KBM-7 (cell line): ENCODE measurements around the gene NLRP14.
A peak's percentile ranks its signal among the peaks of the same experiment; 100 is the strongest.

Experiments
- DNase-seq: peaks from one replicate; pipeline ENCODE4 v3.0.0-alpha.2; 2015
- in situ Hi-C: fragments of 300-500 bp; cut with MboI; formaldehyde crosslinking; loops from 2 replicates; pipeline ENCODE4 v1.14.3; 2020; ENCODE audit warnings: low sequenced_read_pairs, low pct_unique_long_range_greater_than_20kb, mixed read lengths

The NLRP14 gene, protein sequence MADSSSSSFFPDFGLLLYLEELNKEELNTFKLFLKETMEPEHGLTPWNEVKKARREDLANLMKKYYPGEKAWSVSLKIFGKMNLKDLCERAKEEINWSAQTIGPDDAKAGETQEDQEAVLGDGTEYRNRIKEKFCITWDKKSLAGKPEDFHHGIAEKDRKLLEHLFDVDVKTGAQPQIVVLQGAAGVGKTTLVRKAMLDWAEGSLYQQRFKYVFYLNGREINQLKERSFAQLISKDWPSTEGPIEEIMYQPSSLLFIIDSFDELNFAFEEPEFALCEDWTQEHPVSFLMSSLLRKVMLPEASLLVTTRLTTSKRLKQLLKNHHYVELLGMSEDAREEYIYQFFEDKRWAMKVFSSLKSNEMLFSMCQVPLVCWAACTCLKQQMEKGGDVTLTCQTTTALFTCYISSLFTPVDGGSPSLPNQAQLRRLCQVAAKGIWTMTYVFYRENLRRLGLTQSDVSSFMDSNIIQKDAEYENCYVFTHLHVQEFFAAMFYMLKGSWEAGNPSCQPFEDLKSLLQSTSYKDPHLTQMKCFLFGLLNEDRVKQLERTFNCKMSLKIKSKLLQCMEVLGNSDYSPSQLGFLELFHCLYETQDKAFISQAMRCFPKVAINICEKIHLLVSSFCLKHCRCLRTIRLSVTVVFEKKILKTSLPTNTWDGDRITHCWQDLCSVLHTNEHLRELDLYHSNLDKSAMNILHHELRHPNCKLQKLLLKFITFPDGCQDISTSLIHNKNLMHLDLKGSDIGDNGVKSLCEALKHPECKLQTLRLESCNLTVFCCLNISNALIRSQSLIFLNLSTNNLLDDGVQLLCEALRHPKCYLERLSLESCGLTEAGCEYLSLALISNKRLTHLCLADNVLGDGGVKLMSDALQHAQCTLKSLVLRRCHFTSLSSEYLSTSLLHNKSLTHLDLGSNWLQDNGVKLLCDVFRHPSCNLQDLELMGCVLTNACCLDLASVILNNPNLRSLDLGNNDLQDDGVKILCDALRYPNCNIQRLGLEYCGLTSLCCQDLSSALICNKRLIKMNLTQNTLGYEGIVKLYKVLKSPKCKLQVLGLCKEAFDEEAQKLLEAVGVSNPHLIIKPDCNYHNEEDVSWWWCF

DNA sequence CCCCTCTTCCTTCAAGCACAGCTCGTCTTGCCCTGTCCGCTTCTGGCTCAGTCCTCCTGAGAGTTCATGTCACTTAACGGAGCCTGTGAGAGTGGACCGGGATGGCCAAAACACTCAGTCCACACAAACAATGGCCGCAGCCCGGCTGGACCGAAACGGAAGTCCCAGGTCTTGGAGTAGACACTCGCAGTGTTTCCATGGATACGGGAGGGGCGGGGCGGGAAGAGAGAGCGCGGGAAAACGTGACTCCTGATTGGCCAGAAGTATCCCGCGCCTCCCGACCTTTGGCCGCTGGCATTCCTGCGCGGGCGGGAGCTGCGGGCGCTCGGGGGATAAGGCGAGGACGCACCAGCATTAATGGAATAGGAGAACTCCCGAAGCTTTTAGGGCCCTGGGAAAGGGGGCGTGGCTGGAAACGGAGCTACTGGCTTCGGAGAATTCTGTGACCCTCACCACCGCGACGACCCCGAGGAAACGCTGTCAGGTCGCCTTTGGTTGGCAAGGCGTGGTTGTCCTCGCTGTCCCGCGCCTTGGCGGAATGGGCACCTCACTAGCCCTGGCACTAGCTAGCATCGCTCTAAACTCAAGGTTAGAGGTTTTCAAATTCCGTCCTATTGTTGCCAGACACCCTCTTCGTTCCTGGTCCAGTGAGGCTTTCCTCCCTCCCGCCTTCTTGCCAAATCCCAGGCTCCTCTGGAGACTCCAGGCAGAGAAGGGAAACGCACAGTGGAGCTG lies at the start of gene NLRP14, which contains the start of gene ZNF214:
NLRP14 (plus strand) TSS at position 297 of the 735 bp plus-strand sequence. CDS start 18,108 bp downstream, outside the sequence.
ZNF214 (minus strand) TSS at position 164 of the 735 bp plus-strand sequence. CDS start 17,511 bp downstream, outside the sequence.
- DNase-seq: no peak
- in situ Hi-C loops: no loop called here

DNA sequence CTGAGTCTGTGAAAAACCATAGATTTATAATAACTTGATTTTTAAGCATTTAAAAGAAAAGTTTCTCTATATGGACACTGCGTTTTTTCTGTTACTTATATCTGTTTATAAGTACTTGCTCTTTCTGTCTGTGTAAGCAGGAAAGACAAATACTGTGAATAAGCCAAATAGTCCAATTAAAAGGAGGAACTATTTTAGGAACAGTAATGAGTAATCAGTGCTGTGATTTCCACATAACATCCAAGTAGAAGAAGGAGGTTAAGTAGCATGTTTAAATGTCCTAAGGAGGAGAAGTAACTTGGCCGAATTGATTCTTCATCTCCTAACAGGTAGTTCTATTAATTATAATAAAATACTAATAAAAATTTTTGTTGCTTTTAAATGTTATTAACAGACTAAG lies 40.9 kb upstream of the NLRP14 start:
- DNase-seq: no peak
- in situ Hi-C loops: no loop called here

DNA sequence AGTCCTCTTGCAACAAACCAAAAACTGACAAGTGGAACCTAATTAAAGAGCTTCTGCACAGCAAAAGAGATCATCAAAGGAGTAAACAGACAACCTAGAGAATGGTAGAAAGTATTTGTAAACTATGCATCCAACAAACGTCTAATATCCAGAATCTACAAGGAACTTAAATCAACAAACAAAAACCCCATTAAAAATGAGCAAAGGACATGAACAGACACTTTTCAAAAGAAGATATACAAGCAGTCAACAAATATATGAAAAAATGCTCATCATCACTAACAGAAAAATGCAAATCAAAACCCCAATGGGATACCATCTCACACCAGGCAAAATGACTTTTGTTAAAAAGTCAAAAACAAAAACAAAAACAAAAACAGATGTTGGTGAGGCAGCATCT lies 33.8 kb upstream of the NLRP14 start:
- no peak for DNase-seq
- in situ Hi-C loops: no loop called here

DNA sequence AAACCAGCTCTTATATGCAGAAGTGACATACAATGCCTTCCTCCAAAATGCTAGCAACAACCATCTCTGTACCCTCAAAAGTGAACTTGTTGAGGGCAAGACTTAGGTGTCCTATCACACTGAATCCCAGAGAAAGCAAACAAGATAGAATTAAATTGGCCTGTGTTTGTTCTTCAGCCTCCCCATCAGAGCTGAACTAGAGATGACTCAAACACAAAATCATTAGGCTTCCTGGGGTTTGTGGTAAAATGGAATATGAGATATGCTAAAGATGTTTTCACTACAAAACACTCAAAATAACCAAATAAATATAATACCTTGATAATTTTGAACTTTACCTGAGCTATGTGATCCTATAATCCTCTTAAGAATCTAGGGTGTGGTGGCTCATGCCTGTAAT lies 31.8 kb upstream of the NLRP14 start:
- no peak for DNase-seq
- in situ Hi-C loops: no loop called here

DNA sequence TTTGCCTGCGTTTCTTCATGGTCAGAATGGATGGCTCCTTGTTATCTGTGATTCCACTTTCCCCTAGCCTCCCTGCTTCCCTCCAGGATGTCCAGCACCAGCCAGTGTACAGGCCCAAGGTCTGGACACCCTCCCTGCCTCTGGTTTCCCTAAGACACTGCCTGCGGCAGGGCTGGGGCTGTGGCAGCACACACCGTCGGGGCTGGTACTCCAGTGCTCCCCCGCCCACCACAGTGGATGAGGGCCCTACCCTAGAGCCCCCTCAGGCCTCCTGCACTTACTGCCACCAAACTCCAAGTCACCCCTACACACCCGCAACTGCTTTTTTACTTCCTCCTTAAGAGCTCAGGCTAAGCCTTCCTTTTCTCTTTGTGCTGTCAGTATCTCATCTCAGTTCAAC lies 29.1 kb upstream of the NLRP14 start:
- in situ Hi-C loops: no loop called here
- peak; percentile 14 for DNase-seq

DNA sequence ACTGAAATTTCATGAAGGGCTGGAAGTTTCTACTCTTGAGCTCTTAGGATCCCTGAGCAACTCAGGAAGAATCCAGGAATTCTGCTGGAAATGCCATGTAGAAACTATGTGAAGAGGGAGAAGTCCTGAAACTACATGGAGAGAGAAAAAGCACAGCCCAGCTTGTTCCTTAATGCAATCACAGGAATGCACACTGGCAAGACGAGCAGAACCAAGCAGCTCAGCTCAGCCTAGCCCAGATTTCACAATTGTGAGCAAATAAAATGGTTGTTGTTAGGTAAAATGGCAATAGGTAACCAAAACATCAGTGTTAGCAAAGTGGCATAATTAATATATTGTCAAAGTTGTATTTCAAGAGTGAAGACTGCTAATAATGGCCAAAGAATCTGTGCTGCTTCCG lies 28.3 kb upstream of the NLRP14 start:
- in situ Hi-C loops: no loop called here
- DNase-seq: no peak

DNA sequence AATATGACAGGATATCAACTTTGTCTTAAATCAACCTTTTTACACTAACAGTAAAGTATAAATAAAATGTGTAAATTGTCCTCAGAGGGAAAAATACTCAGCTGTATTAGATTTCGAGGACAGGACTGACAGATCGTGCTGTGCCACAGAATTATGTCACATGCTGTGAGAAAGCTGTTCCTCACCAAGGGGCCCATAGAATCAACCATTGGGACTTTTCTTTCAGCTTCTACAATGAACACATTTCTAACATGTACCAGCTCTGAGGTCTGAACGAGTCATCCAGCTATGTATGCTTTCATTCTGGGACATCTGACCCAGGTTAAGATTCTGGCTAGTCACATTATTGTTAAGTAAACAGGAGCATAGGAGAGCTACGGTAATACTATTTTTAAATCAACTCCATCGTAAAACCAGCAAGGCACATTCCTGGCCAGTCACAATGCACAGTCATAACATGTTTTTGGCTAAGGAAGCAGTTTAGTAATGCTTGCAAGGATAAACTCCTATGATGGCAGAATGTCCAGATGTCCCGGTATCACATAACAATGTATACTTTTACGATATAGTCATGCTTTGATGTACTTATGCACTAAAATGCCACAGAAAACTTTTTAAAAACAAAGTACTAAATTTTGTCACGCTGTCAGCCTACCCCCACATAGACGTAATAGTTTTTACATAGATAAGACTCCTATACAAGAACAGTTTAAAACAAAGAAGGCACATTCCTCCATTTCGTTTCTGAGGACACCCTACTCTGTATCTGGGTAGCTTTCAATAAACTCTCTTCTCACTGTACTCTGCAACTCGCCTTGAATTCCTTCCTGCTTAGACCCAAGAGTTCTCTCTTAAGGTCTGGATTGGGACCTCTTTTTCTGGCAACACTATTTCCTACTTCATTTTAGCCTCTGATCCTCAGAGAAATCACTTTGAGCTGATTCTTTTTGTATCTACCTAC lies 27.5 kb upstream of the NLRP14 start:
- in situ Hi-C loops: no loop called here
- no peak for DNase-seq

DNA sequence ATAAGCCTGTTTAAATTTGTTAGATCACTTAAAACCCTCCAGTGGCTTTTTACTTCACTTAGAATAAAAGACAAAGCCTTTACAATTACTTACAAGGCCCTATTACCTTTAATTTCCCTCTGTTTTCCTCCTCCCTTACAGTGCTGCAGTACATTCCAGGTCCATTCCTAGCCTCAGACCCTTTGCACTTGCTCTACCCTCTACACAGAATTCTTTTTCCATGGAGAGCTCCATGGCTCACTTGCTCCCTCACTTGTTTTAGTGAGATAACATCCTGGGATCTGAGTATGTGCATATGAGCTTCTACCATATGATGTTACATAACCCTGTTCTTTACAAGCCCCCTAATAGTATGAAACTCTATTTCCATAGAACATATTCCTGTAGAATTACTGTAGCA lies 24.6 kb upstream of the NLRP14 start:
- no peak for DNase-seq
- in situ Hi-C loops: no loop called here

DNA sequence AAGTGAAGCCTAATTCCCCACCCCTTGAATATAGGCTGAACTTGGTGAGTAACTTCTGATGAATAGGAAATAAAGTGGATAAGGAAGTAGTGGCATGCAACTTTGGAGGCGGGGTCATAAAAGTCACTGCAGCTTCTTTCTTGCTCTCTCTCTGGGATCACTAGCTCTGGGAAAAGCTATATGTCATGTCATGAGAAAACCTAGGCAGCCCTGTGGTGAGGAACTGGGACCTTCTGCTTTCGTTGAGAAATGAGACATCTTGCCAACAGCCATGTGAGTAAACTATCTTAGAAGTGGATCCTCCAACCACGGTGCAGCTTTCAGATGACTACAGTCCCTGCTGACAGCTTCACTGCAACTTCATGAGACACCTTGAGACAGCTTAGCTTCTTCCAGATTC lies 15.8 kb upstream of the NLRP14 start:
- in situ Hi-C loops: no loop called here
- peak; percentile 9 for DNase-seq

DNA sequence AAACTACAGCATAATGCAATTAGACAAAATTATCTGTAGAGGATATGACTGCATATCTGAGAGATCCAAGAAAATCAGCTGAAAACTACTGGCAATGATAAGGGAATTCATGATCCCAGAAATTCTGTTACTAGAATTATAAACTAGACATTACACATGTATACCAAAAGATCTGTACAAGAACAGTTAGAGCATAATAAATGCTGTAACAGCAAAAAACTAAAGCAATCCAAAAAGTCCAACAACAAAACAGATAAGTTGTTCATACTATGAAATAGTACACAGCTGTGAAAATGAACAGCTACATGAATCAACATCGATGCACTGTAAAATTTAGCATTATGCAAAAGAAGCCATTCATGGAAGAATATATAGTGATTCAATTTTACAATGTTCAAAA lies 6.2 kb upstream of the NLRP14 start:
- in situ Hi-C loops: no loop called here
- DNase-seq: no peak

DNA sequence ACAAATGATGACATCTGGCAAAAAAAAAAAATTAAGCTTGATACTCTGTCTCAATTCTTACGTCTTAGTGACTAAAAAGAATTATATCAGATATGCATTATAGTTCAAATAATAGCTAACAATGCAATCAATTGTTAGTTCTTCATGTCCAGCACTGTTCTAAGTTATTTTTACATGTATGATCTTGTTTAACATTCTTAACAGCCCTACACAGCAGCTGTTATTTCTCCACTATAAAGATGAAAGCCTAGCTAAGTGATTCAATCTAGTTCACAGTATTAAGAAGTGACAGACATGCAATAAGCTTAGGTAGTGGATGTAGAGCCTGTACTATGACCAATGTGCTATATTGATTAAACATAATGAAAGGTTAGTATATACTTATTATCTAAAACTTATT lies 4.3 kb upstream of the NLRP14 start:
- in situ Hi-C loops: no loop called here
- no peak for DNase-seq

DNA sequence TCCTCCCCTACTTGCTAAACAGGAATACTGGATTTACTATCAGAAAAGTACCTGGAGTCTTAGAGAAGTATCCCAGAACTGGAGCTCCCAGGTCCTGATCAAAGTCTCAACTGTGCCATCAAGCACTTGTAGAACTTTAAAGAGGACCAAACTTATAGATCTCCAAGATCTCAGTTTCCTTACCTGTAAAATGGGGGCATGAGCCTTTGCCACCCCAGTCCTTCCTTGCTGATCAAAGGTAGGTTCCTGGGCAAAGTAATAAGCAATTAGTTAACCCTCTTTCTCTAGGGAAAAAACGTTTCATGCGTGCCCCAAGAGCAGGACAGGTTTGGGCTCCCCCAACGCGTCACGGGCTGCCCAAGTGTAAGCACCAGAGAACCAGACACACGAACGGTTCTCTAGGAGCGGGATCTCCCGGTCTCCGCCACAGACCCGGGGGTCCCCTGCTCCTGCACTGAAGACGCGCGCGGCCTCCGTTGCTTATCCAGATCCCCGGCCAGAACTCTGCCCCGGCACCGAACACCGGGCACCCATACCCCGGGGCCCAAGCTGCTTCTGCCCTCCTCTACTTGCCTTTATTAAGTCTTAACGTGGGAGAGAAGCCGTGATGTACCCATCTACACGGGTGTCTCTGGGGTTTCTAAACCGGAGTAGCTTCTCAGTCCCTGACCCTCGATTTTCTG lies 638 bp upstream of the NLRP14 start:
- in situ Hi-C loops: no loop called here

DNA sequence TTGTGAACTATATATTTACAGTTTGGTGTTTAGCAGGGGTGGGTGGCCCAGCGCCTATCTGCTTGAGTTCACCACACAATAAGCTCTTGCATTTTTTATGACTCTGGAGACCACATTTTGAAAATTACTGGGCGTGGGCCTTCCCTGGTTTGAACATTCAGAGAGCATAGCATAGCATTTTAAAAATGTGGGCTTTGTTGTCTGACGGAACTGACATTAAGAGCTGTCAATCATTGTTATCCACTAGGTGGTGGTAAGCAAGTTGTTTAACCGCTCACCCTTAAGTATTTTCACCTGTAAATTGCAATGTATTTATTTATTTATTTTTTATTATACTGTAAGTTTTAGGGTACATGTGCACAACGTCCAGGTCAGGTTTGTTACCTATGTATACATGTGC lies 1.0 kb downstream of the NLRP14 start:
- in situ Hi-C loops: no loop called here
- DNase-seq: no peak

More for the DNA sequence above, 638 bp upstream of the NLRP14 start:
- DNase-seq: no peak

DNA sequence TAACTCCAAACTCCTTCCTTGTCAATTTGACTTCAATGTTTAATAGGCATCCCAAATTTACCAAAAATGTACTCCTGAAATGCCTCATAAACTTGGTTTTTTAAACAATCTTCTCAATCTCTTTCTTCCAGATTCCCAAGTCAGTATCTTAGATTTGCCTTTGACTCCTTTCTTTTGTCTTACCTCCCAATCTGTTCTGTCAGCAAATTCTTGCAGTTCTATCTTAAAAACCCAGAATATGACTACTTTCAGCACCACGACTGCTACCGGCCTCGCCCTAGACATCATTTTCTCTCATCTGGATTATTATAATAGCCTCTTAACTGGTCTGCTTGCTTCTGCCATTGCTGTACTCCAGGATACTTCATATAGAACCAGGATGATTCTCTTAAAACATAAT lies 7.9 kb downstream of the NLRP14 start:
- in situ Hi-C loops: no loop called here

DNA sequence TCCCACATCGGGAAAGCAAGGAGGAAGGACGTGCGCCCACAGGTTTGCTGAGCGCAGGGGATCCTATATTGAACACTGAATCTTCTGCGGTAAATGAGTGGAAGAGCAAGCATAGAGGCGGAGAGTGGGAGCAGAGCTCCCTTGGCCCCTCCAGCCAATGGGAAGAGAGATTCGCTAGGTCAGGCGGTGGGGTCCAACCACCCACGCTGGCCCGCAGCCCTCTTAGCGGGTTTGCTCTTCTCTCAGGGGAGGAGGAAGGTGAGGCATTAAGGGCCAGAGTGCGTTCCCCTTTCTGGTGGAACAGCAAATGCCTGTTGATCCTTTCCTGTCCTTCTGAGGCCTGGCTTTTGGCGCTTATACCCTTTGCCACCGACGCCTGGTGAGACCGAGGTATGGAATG lies 10.6 kb downstream of the NLRP14 start:
- in situ Hi-C loops: no loop called here
- no peak for DNase-seq

More for the DNA sequence above, 7.9 kb downstream of the NLRP14 start:
- DNase-seq: no peak

DNA sequence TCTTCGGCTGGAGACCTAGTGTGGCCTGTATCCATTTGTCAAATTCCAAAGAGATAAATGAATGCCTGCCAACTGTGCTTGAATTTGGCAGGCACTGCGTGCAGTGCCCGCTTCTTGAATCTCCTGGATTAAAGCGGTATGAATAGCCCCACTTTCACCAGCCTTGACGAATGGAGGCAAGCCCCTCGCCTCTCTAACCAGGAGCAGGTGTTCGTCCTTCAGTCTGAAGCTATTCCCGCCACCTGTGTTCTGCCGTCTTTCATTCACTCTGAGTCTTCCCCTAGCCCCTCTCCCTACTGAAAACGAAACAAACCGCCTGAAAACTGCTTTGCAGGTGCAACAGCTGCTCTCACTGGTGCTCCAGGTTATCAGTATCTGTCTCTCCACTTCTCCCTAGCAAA lies 11.2 kb downstream of the NLRP14 start:
- in situ Hi-C loops: no loop called here
- DNase-seq: no peak

DNA sequence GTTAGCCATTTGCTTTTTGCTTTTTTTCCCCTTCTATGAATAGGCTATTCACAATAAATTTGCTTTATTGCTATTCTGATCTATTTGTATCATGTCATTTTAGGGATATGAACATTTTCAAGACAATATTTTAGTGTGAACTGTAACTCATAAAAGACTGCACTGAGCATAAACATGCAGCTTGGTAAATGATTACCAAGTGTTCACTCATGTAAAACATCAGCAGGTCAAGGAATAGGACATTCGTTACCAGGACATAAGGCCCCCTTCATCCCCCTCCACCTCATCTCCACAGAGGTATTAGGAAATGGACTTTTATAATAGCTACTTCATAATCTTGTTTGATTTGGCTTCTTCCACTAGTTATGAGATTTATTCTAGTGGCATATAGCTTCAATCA lies 12.4 kb downstream of the NLRP14 start:
- DNase-seq: no peak

DNA sequence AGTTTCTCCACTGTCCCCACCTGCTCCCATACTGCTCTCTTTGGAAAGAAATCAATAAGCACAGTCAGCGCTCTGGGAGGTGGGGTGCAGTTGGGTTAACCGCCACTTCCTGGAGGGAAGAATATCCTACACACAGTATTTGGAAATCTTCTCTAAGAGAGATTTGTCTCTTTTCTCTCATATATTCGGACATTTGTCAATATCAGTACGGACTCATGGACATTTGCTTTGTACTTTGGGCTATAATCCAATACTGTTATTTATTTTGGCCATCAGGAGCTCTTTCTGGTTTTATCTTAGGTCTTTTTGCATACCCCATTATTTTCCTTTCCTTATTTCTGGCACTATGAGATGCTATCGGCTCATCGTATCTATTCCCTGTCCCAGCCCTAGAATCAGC lies 13.7 kb downstream of the NLRP14 start:
- in situ Hi-C loops: no loop called here
- no peak for DNase-seq

More for the DNA sequence above, 12.4 kb downstream of the NLRP14 start:
- in situ Hi-C loops: no loop called here
